Tongue (tissue), 2 donors: ENCODE results near the gene NRL. TPM values are rescaled to one million over a fixed set of nuclear protein-coding genes. Genes with fewer than 3 reads are reported as not detected.

Experiments
- DNase-seq: peaks from one replicate; pipeline ENCODE4 v3.0.0-alpha.2; 2015
- total RNA-seq: library from RNA; depleted of rRNA; stranded (reverse); fragments of >200 nt; gene quantifications from one replicate; pipeline ENCODE4 v1.2.3, GENCODE V29; 2014

Gene NRL
- total RNA-seq = 2.4 TPM

DNA sequence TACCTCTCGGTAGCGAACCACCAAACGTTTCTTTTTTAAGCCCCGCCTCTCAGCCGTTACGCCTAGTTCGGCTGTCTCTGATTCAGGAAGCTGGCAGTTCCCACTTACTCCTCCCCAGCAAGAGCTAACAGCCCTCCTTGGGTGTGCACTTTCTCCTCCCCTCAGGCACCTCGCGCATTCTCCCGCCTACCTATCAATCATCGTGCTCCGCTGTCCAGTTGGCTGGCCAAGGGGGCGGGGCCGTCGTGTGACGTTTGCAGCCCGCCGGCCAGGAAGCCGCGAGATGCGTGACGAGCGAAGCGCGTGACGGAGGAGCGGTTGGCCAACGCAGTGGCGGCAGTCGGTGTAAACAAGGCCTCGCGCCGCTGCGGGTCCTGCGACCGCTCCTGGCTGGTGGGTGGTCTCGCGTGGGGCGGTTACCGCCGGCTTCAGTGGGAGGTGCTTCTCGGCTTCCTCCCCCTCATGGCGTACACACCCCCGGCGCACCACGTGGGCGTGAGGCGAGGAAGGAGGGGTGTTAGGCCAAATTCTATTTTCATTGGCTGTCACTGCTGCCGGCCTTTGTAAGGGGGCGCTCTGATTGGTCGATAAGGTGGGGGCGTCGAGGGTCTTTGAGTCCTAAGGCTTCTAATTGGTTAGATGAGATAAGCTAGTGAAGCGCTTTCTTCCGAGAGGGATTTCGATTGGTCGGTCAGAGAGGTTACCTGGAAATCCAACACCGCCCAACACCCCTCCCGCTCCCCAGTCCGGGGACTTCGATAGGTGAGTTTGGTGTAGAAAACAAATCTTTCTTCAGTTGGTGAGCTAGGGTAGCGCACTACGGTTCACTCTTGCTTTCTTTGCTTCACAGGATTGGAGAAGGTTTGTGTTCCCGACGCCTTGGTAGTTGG, at the start of gene NRL, which contains the start of gene DCAF11:
NRL (minus strand) TSS at position 418 of the 890 bp plus-strand sequence. CDS start 32,101 bp downstream, outside the sequence.
DCAF11 (plus strand) TSS at position 246 of the 890 bp plus-strand sequence. CDS start 818 bp downstream, outside the sequence.
- DNase-seq = peak; percentile 100

DNA sequence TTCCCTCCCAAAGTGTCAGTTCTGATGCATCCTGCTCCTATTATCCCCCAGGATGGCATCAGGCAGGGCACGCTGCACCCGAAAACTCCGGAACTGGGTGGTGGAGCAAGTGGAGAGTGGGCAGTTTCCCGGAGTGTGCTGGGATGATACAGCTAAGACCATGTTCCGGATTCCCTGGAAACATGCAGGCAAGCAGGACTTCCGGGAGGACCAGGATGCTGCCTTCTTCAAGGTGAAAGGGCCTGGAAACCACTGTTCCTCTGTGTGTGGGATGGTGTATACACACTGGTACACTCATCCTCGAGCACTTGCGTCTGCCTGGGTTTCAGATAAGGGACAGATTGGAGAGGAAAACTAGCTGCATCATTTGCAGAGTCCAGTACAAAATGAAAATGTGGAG, 47.3 kb upstream of the NRL start:
- DNase-seq = no peak

- DNase-seq = peak; percentile 98
Observed at GRCh38 chr14:24160850-24161804, 46.4 kb upstream of the NRL start, which contains the start of gene IRF9. IRF9 (plus strand) TSS chr14:24161265; CDS start chr14:24162145, 880 bp downstream.

DNA sequence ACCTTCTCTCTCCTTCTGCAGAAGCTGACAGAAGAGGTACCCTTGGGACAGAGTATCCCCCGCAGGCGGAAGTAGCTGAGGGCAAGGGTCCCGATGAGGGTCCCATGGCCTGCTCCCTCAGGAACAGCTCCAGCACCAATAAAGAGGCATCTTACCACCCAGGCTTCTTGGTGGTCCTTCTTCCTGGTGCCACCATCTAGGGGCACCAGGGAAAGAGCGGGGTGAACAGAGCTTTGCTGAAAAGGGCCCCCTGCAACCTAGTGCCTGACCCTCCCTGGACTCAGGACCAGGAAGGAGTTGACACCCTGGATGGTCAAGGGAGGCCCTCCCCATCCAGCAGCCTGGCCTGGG, 45.7 kb upstream of the NRL start:
- DNase-seq = no peak

DNA sequence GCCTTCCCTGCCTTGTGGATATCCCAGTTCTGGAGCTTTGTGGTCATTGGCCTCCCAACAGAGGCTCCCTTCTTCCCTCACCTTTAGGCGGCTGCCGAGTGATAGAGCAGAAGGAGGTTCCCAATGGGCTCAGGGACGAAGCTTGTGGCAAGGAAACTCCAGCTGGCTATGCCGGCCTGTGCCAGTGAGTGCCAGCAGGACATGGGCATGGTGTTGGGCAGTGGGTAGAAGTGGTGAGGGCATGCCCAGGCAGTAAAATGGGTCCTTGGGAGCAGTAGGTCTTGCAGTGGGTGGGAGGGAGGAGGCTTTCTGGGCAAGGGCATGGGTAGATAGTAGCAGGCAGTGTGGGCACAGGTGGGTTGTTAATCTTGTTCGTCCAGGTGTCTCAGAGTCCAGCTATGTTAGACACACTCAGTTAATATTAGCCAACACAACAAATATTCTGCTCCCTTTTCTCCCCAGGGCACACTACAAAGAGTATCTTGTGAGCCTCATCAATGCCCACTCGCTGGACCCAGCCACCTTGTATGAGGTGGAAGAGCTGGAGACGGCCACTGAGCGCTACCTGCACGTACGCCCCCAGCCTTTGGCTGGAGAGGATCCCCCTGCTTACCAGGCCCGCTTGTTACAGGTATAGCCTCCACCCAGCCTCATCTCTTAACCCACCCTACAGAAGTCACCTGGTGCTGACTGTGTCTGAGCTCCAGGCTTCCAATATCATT, 45.2 kb upstream of the NRL start:
- no peak for DNase-seq

DNA sequence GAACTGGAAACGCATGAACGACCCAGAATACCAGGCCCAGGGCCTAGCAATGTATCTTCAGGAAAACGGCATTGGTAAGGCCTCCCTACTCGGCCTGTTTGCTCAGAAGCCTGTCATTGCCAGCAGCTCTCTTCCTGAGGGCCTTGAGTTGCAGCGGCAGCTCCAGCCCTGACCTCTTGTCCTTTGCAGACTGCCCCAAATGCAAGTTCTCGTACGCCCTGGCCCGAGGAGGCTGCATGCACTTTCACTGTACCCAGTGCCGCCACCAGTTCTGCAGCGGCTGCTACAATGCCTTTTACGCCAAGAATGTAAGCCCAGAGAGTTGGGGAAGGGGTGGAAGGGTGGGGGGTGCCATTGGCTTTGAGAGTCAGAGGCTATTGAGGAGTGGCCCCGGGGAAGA, 42.6 kb upstream of the NRL start:
- DNase-seq = no peak

- no peak for DNase-seq
Observed at GRCh38 chr14:24156840-24157239, 42.1 kb upstream of the NRL start.

DNA sequence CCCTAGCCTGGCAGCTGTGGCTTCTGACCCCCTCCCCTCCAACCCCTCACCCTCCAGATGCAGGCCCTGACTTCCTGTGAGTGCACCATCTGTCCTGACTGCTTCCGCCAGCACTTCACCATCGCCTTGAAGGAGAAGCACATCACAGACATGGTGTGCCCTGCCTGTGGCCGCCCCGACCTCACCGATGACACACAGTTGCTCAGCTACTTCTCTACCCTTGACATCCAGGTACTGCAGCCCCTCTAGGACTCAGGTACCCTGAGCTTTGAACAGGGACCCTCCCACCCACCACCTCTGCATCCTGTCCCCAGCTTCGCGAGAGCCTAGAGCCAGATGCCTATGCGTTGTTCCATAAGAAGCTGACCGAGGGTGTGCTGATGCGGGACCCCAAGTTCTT, 40.4 kb upstream of the NRL start:
- DNase-seq = no peak

DNA sequence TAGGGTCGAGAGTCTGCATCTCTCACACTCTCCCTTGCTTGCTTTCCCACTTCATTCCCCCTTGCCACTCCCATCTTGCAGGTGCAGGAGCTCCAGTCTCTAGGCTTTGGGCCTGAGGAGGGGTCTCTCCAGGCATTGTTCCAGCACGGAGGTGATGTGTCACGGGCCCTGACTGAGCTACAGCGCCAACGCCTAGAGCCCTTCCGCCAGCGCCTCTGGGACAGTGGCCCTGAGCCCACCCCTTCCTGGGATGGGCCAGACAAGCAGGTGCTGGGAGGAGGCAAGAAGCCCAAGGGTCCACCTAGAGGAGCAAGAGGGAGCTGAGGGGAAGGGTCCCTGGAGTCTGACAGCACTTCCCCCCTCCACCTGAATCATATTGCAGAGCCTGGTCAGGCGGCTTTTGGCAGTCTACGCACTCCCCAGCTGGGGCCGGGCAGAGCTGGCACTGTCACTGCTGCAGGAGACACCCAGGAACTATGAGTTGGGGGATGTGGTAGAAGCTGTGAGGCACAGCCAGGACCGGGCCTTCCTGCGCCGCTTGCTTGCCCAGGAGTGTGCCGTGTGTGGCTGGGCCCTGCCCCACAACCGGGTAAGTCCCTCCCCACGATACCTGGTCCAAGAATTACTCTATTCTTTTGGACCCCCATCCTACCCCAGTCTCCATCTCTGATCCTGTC, 36.8 kb upstream of the NRL start:
- no peak for DNase-seq

- DNase-seq = no peak
Observed at GRCh38 chr14:24150993-24151392, 36.2 kb upstream of the NRL start.

DNA sequence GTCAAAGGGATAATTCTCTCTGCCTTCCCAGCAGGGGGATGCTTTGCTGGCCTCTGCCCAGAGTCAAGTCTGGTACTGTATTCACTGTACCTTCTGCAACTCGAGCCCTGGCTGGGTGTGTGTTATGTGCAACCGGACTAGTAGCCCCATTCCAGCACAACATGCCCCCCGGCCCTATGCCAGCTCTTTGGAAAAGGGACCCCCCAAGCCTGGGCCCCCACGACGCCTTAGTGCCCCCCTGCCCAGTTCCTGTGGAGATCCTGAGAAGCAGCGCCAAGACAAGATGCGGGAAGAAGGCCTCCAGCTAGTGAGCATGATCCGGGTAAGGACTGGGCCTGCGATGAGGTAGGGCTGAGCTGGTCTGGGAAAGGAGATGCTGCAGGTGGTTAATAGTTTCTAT, 35.8 kb upstream of the NRL start:
- no peak for DNase-seq

DNA sequence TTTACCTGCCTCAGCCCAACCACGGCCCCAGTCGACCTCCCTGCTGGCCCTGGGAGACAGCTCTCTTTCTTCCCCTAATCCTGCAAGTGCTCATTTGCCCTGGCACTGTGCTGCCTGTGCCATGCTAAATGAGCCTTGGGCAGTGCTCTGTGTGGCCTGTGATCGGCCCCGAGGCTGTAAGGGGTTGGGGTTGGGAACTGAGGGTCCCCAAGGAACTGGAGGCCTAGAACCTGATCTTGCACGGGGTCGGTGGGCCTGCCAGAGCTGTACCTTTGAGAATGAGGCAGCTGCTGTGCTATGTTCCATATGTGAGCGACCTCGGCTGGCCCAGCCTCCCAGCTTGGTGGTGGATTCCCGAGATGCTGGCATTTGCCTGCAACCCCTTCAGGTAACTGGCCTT, 35.3 kb upstream of the NRL start:
- DNase-seq = no peak

DNA sequence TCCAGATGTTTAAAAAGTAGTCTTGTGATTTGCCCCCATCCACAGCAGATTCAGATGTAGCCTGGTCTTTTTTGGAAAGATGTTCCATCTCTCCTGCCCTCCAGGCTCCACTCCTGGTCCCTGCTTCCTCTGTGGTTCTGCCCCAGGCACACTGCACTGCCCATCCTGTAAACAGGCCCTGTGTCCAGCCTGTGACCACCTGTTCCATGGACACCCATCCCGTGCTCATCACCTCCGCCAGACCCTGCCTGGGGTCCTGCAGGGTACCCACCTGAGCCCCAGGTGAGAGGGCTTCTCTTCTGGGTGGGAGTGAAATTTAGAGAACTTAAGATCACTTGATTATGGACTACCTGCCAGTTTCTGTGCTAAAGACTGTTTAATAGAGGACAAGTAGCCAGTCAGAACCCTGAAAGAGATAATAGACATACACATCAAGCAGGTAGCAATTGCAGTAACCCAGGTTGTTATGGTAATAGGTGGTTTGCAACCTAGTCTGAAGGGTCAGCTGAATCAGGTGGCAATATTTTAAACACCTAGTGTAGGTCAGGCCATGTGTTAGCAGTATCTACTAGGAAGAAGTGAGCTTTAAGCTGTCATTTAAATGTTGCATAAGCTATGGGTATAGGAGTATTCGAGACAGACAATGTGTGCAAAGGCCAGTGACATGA, 34.7 kb upstream of the NRL start:
- no peak for DNase-seq

GRCh38 chr14:24147761-24148428, 33.1 kb upstream of the NRL start:
- DNase-seq = no peak

DNA sequence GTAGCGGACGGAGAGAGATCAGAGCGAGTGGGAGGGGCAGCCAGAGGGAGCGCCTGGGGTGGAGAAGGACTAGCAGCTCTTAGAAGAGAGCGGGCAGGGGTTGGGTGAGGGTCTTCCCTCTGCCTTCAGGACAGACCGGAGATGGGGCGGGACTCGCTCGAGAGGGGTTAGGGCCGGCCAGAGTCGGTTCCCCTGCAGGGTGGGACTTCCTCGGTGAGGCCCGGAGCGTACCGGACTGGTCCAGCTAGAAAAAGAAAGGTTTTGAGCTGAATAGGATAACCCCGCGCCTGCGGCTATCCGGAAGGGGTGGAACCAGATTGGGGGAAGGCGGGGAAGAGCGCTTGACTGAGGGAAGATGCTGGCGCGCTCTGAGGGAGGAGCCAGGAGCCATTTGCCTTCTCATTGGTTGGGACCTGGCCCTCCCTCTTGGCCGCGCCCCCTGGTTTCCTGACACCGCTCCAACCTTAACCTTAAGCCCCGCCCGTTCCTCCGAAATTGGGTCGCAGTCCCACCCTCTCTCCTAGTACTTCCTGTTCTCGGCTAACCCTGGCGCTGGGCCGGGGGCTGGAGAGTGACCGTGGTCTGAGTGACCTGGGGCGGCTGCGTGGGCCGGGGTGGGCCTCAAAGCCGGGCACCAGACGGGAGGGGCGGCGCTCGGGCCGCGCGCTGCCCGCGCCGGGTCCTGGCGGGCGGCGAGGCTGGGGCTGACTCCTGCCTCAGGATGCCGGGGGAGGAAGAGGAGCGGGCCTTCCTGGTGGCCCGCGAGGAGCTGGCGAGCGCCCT, 32.4 kb upstream of the NRL start, which contains the start of gene RNF31:
RNF31 (plus strand) TSS at position 521 of the 783 bp plus-strand sequence; CDS start at position 722, 201 bp downstream.
- peak; percentile 100 for DNase-seq

DNA sequence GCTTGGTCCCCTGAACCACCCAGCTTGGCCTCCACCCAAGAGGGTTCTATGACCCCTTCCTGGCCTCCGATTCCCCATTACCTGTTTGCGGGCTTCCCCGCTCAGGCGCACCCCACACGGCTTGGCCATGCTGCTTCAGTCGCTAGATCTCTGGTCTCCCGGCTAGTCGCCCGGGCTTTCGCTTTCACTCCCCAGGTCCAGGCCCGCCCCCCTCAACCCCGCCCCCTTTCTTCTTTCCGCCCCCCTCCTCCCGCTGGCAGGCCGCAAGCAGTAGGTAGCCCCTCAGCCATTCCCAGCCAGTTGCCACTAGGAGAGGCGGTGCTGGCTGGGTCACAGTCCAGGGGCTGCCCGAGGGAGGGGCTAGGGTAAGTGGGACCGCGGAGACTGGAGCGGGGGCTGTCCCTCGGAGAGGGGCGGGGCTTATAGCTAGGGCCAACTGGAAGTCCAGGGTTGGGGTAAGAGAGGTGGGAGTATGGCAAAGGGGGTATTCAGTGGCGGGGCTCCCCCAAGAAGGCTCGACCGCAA, 31.8 kb upstream of the NRL start, which contains the start of gene PSME2:
PSME2 (minus strand) TSS at position 158 of the 525 bp plus-strand sequence; CDS start at position 129, 29 bp downstream.
- peak; percentile 98 for DNase-seq

GRCh38 chr14:24145690-24146452, 31.1 kb upstream of the NRL start:
- DNase-seq = no peak

DNA sequence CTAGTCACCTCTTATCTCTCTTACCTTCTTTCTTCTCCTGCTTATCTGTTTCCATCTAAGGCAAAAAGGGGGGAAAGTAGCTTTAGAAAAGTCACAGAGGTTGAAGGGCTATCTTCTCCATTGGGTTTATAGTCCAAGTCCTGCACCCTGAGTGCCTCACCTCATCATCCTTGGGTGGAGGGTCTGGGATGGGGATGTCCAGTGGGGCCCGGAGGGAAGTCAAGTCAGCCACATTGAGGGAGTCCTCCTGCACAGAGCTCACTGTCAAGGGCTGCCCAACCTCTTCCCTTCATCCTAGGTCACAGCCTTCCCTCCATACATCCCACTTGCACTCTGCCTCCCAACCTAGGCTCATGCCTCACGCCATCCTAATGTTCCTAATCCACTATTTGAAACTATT, 30.5 kb upstream of the NRL start:
- DNase-seq = no peak
